ENCODE measurements around the gene ADAM19.

GRCh38 chr5:157506981-157507780, 68.4 kb downstream of the ADAM19 start:
- TF ChIP-seq CTCF (IDR thresholded peaks at IDR 0.05) (no peak), POLR2A (IDR thresholded peaks at IDR 0.05) (no peak)

Data from uterus (tissue), 2 donors.